MV-4-11 (cell line): Measurements from ENCODE around the gene ZNF407.

Experiments
- DNase-seq: peaks from one replicate; lab custom pipeline; 2025; lab: John Stamatoyannopoulos, UW

The ZNF407 gene

DNA sequence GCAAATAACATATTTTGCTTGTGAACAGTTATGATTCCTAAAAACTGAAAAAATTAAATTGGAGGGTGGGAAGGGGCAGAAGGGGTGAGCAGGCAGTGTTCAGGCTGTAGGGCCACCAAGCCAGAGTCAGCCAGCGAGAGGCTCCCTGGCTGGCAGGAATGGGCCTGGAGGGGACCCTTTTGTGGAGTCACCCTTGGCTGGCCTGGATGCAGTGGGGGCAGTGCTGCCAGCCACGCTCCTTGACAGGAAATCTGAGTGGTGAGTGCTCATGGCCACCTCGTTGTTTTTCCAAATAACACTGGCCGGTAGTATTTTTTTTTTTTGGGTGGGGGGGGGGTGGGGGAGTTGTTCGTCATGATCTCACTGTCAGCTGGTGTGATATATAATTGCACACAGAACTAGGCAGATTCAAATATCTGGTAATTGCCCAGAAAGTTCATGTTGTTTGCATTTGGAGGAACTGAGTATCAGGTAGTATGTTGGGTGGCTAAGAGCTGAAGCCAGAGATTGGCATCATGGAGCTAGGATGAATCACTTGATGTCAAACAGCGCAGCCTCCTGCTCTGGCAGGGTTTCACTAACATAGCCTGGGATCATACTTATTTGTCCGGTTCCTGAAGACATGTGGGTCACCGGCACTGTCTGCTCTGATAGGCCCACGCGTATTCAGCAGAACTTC, 451.2 kb downstream of the ZNF407 start:
- no peak for DNase-seq

DNA sequence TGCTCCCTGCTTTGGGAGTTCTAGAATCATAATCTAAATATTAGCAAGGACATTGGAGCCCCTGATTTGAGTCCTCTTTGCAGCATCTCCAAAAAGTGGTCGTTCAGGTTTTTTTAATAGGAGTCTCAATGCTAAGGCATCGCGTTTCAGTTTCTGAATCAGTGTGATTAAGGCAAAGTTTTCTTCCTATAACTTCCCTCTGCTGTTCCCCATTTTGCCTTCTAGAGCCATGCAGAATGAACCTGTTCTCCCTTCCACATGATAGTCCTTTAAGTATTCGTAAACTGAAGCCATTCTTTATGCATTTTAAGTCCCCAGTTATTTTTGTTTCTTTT, 451.8 kb downstream of the ZNF407 start:
- no peak for DNase-seq

DNA sequence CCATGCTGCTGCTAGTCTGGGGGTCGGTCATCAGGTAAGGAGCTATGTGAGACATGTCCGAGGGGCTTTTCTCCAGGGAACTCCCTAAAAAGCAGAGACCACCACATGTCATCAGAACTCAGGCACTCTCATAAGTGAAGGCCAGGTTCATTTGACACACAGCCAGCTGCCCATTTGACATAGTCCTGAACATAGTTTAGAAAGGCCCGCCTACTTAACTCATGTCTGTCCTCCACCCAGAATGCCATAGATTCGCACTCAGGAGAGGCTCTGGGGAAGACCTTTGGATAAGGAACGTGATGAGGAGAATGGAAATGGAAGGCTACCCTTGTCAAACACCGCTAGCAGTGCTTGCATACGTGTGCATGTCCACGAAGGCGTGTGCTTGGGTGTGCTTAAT, 454.1 kb downstream of the ZNF407 start:
- DNase-seq: no peak

DNA sequence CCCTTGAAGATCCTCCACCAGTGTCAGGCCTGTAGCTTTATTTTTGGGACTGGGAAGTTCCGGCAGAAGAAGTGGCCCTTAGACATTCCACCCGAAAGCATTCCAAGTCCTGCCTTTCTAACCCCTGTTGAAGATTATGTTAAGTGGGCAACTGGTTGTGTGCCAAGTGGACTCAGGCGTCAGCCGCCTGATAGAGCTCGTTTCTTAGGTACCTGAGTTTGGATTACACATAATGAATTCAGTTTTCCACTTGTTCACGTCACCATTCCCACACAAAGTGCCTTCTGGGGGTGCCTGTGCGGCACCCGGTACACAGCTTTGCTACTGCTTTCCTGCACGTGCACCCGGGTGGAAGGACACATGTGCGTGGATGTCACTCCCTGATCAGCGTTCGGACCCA, 454.8 kb downstream of the ZNF407 start:
- DNase-seq: no peak

DNA sequence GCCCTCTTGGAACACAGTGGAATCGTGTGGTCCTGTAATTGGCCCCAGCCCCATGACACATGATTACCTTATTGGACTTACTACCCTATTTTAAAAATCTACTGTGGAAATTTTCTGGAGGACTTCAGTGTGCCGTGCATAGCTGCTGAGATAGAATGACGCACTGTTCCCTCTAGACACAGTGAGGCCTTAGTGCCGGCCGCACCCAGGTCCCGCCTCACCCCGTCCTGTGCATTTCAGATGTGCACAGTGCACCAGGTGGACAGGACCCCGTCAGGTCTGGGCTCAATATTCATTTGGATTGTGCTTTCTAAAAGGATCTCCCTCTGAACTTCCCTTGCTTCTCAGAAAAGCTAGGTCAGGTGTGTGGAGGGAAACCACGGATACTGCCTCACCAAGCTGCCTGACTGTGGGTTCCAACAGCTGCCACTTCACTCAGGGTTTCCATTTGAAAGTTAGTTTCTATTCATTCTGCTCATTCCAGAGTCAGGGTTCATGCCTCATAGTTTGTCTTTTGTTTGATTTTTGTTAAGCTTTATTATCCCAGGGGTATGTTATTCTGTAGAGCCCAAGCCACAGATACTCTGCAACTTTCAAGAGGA, 455.5 kb downstream of the ZNF407 start:
- DNase-seq: no peak

DNA sequence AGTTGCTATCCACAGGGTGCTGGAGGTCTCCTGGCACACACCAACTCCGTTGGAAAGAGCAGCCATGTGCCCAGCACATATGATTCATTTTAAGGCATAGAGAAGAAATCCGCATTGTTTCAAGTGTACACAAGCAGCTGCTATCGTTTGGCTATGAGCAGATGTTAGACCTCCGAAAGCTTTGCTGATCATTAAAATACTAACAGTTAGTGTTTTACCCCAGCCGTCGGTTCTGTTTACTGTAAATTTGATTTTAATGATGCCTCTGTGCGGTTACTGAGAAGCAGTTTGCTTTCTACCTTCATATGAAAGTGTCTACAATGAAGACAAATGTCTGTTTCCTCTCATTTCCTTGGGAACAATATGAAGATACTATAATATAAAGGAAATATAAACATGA, 456.4 kb downstream of the ZNF407 start:
- no peak for DNase-seq

DNA sequence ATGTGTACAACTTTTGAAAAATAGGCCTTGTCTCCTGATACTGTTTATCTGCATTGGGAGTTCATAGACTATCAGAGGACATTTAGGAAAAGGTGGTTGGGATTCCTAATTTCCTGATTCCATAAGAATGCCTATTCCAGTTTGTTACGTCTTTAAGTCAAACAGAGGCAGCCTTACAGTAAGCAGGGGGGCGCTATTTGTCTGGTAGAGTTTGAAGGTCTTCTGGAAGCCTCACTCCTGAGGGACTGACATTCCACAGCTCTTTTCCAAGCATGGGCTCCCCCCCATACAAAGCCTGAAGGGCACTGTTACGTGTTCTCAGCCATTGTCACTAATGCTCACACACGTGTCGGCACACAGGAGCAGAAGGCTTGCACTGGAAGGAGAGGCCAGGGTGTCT, 456.9 kb downstream of the ZNF407 start:
- no peak for DNase-seq

DNA sequence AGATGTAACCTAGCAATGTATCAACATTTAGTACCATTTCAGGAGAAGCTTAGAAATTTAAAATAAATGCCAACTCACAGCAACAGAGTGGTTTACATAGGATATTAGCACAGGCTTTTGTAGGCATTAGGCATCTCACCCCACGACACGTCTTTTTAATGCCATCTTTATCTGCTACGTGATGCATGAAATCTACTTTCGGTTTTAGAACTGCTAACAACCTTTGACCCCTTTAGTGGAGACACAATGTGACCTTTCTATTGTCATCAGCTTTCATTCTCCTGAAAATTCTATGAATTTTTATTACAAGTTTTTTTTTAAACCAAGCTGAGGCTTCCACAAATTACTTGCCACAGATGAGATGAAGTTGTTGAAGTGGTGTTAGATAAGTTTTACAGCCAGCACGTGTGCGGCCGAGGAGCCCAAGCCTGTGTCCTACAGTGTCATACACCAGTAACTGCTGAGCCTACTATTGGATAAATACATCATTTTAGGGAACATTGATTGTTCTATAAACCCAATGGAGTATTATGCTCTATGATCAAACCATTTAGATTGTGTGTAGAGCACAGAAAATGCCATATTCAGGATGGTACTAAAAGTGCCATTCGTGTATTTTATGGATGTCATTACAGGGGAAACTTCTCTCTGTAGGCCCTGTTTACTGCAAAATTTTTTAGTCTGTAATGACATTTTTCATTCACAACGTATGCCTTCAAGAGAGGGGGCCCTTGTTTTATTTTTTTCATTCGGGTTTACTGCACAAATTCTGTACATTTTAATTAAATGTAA, 459.7 kb downstream of the ZNF407 start:
- DNase-seq: no peak

DNA sequence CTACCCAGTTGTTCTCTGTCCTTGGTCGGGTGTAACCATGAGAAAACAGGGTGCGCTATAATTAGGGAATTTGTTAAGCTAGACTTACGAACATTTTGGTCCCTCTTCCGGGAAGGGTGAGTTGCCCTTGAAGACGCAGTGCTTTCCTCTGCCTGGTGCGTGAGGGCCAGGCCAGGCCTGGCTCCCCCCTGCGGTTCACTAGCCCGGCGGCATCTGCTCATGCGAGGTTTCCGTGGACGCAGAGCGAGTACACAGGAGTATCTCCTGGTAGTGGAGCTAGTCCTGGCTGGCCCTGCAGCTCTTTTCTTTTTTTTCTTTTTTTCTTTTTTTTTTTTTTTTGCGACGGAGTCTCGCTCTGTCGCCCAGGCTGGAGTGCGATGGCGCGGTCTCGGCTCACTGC, 462.5 kb downstream of the ZNF407 start:
- no peak for DNase-seq

DNA sequence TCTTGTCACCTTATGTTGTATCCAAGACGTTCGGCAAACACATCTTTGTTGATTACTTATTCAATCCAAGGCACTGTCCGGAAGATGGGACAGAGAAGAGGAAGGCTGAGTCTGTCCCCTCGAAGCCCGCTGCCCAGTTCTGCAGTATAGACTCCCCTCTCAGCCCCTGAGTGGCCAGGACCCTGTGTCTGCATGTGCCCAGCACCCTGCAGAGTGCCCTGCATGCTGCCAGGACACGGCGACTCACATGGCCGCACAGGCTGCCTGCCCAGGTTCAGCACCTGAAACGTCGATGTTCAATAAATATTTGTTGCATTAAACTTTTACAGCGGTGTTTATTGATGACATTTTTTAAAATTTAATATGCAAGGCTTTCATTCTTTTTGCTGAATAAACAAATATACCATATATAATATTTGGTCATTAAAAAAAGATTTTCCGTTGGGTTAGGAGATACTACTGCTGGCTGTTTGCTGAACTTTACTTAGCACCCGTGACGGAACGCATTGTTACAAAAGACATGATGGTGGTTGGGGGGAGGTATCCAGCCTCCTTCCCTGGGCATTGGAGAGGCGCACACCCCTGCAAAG, 464.7 kb downstream of the ZNF407 start:
- DNase-seq: no peak

DNA sequence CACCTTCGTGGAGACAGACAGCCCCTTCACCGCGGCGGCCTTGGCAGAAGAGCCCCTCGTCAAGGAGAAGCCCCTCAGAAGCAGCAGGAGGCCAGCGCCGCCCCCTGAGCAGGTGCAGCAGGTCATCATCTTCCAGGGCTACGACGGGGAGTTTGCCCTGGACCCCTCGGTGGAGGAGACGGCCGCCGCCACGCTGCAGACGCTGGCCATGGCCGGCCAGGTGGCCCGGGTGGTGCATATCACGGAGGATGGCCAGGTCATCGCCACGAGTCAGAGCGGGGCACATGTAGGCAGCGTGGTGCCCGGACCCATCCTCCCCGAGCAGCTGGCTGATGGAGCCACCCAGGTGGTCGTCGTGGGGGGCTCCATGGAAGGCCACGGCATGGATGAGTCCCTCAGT, 465.5 kb downstream of the ZNF407 start:
- no peak for DNase-seq

DNA sequence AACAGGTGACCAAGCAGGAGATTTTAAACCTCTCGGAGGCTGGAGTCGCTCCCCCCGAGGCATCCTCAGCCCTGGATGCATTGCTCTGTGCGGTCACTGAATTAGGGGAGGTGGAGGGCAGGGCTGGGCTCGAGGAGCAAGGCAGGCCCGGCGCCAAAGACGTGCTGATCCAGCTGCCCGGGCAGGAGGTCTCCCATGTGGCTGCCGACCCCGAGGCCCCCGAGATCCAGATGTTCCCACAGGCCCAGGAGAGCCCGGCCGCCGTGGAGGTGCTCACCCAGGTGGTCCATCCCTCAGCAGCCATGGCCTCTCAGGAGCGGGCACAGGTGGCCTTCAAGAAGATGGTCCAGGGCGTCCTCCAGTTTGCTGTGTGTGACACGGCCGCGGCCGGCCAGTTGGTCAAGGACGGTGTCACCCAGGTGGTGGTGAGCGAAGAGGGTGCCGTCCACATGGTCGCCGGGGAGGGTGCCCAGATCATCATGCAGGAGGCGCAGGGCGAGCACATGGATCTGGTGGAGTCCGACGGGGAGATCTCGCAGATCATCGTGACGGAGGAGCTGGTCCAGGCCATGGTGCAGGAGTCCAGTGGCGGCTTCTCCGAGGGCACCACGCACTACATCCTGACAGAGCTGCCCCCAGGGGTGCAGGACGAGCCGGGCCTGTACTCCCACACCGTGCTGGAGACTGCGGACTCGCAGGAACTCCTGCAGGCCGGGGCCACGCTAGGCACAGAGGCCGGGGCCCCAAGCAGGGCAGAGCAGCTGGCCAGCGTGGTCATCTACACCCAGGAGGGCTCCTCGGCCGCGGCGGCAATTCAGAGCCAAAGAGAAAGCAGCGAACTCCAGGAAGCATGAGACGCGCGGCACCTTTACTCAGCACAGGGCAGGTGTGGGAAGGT, 466.2 kb downstream of the ZNF407 start:
- DNase-seq: no peak

DNA sequence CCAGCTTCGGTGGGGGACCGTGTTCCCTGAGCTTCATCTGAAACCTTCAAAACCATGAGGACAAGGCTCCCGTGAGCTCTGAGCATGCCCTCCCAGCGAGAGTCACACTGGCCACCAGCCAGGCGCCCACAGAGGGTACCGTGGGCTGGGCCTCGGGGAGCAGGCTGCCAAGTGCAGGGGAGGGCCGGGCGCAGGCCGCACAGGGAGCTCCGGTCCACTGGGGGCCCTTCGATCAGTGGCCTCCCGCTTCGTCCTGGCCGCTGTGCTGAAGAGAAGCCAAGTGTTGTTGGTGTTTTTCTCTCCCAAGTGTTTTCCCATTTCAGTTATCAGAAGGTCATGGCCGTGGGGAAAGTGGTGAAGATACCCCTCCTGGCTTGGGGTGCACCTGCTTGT, 466.8 kb downstream of the ZNF407 start:
- DNase-seq: no peak

DNA sequence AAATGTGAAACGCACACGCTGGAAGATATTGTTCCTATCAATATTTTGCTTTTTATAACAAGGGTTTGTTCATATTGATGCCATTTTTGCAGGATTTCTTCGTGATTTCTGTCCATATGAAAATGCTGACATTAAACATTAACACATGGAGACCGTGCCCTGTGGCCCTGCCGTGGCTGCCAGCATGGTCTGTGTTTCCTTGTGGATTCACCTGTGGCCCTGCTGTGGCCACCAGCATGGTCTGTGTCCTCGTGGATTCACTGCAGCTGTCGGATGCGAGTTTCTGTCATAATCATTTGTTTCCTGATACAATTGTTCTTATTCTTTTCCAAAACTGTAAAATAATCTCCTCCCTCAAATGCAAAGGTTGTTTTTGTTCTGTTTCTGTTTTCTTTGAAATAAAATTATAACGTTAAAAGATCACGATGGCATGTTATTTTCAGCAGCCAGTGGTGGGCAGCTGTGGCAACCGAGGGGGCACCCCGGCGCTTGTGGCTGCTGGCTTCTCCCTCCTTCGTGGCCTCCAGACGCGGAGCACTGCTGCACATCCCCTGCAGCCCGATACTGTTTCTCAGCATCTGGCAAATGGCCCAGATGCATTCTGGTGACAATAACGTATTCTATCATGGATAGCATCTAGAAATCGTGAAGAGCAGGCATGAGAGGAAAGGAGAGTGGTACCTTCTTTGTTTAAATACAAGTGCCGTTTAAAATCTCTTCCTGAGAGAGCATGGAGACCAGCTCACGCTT, 467.8 kb downstream of the ZNF407 start:
- DNase-seq: no peak

DNA sequence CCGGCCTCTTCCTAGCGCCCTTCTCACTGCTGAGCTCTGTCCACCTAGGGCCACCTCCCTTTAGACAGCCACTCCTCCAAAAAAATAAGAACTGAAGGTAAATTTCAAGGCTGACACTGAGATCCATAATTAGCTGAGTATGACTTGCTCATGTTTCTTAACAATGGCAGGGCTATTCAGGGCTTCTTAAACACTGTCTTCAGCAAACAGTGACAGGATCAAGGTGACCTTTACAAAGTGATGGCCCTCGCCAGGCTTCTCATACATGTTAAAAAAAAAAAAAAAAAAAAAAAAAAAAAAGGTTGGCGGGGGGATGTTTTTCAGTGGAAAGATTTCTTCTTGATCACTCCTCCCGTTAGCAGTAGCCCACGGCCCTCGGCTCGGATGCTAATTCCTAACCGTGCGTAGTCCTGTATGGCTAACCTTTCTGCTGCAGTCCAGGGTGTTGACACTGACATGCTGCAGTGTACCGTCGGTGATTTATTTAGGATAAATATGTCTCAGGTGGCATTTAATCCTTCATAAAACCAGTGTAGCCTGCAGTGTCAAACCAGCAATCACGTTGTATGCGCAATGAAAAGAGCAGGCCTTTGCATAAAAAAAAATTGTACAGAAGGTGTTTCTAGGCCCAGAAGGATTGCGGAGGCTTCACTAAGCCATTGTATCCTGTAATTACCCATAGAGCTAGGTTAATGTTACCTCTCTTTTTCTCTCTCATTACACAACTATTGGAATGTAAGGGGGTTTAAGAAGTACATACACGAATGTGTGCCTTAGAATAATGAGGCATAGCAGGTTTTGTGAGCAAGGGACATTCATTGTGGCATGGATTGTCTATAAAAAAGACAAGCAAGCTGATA, 468.6 kb downstream of the ZNF407 start:
- DNase-seq: no peak

DNA sequence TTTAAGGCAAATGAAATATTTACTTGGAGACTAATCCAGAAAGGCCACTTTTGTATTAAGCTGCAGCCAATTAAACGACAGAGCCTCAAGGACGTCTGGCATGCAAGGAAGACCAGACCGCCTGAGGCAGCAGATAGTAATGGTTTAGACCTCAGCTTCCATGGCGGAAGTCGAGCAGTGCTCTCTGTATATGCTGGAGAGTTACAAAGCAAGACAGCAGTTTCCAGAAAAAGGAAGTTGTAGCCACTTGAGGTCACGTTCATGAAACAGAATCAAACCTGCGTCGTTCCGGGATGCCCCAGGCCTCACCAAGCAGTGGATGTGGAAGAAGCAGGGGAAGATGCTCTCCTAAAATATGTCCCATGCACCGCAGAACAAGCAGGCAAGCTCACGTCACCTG, 469.3 kb downstream of the ZNF407 start:
- peak; percentile 83 for DNase-seq

DNA sequence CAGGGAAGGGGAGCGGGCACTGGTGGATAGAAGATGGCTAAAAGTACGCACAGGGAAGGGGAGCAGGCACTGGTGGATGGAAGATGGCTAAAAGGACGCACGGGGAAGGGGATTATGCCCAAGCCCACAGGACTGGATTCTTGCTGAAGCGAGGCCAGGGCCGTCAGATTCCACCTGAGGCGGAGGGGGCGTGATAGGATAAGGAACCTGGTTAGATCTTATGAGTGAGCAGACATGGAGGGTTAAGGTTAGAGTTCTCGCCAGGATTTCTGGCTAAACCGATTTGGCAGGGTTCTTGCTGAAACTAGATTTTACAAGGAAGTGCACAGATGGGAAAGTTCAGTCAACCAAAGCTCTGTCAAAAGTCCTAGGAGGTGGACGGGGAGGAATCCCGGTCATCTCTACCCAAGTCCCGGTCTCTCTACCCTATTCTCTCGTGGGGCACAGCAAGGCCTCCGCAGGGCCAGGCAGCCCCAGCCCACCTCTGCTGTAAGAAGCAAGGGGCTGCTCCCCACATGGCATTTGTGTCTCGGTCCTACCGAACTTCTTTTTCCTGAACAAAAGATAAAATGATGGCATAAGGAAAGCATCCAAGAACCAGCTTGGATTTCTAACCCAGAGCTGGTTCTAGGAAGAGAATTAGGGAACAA, 470.5 kb downstream of the ZNF407 start:
- DNase-seq: no peak

DNA sequence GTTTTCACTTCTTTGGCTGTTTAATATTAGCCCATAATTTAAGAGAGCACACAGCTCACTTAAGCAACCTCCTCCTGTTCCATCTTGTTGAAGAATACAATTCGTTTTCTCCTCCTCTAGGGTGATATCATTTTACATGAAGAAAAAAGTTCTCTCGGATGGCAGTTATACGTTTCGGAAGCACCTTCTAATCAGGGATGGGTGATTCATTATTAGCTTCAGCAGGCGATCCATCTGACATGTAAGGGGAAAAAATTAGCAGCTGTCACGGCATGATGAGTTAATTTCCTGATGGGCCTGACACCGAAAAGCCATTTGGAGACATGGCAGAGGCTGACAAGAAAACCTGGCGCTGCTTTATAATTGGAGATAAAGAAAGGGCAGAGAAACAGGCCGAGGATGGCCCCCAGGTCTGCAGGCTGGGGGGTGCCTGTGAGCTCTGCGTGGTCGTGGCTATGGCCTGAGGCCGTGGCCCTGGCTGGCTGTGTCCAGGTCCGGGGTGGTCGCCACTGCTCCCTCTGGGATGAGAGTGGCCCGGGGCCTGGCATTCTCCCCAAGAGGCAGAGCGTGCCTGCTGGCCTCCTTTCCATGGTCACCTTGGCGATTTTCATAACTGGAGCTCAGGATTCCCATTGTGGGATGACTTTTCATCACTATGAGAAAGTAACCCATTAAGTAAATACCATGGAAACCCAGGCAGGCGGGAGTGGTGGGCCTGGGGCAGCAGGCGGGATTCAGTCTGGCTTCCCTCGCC, 471.2 kb downstream of the ZNF407 start:
- DNase-seq: no peak

DNA sequence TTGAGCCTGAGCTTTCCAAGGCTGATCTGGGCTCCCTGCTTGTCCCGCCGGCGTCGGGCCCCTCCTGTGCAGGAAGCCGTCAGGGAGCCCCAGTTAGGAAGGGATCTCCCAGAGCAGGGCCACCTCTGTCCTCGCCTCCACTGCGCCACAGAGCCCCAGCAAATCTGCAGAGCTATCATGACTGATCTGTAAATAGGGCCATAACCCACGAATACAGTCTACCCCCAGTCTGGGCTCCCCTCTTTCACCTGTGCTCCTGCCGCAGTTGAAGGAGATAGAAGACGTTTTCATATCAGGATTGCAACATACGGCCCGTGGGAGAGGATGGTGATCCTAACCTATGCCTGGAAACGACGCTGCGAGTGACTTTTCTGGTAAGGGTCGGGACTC, 472.6 kb downstream of the ZNF407 start:
- DNase-seq: no peak
